K562 (cell line): ENCODE results near the gene MSH2. TPM values are rescaled to one million over a fixed set of nuclear protein-coding genes. Genes with fewer than 3 reads are reported as not detected.

Source experiments
- ATAC-seq: fragments of 200-7000 bp; cut with Tn5 transposase; 3 replicates; pipeline ENCODE4 v1.9.1; 2020; ENCODE audit warnings: moderate library complexity
- BruUV-seq: library from RNA; stranded (reverse); fragments of 400-500 nt; replicated peaks from 2 replicates; lab custom pipeline; 2021; lab: Mats Ljungman, UMichigan
- CTCF ChIA-PET: fragments of 300-600 bp; formaldehyde crosslinking; extraction: SDS; loops from one replicate; lab custom pipeline; 2021; ENCODE audit warnings: low intra/inter-chr PET ratio; lab: Yijun Ruan, JAX
- POLR2A ChIA-PET: fragments of 300-600, 350-650 bp; sonication (Branson Sonifier 250); formaldehyde crosslinking; extraction: SDS; loops from one replicate; lab custom pipeline; 2021; ENCODE audit warnings: antibody characterized with exemption, inconsistent platforms; lab: Yijun Ruan, JAX
- DNase-seq, 4 experiments: peaks; one replicate each; pipeline versions ENCODE4 v3.0.0 to v3.0.0-alpha.2; 2011 to 2018; ENCODE audit warnings: low spot score in 3 of 4, mixed read lengths in 3 of 4; ENCODE audit errors: extremely low read depth in 1 of 4
- FAIRE-seq: peaks from 2 replicates; lab custom pipeline; 2011; peaks lifted over from hg19 to GRCh38; lab: Jason Lieb, UNC
- H2AFZ ChIP-seq: 2 replicates; pipeline ENCODE4 v1.6.0; 2011; ENCODE audit warnings: low read depth, low read length, control low read depth, inconsistent platforms
- H3K27ac ChIP-seq: fragments of 200-600 bp; 3 replicates; pipeline ENCODE4 v1.8.0; 2011; ENCODE audit warnings: low read depth, mild to moderate bottlenecking, control low read depth, inconsistent platforms, low read length, moderate library complexity, mixed read lengths; ENCODE audit errors: extremely low read depth
- H3K27me3 ChIP-seq, 2 experiments: fragments of 300-600 bp in 1 of 2; 2 replicates in 1 of 2; 3 replicates in 1 of 2; pipeline versions ENCODE4 v1.6.0 to v1.8.0; 2011; ENCODE audit warnings: inconsistent platforms in 2 of 2, low read length in 2 of 2, mild to moderate bottlenecking in 1 of 2, mixed read lengths in 1 of 2, moderate library complexity in 1 of 2; ENCODE audit not compliant: control insufficient read depth in 2 of 2, insufficient read depth in 2 of 2
- H3K36me3 ChIP-seq: fragments of 300-600 bp; 3 replicates; pipeline ENCODE4 v1.8.0; 2011; ENCODE audit warnings: mild to moderate bottlenecking, low read length, inconsistent platforms; ENCODE audit not compliant: control insufficient read depth, insufficient read depth
- H3K4me1 ChIP-seq, 2 experiments: fragments of 200-600 bp in 1 of 2; replicated peaks in 1 of 2; 2 replicates in 1 of 2; 3 replicates in 1 of 2; pipeline versions ENCODE4 v1.5.1 to v1.8.0; 2011; ENCODE audit warnings: inconsistent platforms in 2 of 2, low read length in 2 of 2, mild to moderate bottlenecking in 1 of 2, mixed read lengths in 1 of 2, moderate library complexity in 1 of 2; ENCODE audit not compliant: control insufficient read depth in 2 of 2, insufficient read depth in 2 of 2
- H3K4me2 ChIP-seq: 2 replicates; pipeline ENCODE4 v1.6.1; 2011; ENCODE audit warnings: low read length, control low read depth, inconsistent platforms, mixed read lengths; ENCODE audit not compliant: insufficient read depth
- H3K4me3 ChIP-seq: fragments of 200-600 bp; sonication (generic), shearing (Covaris generic); 2 replicates; pipeline ENCODE4 v1.5.1; 2016; ENCODE audit warnings: control low read depth, inconsistent platforms
- H3K79me2 ChIP-seq: fragments of 200-600 bp; 3 replicates; pipeline ENCODE4 v1.8.0; 2011; ENCODE audit warnings: low read length, inconsistent platforms; ENCODE audit not compliant: control insufficient read depth, insufficient read depth
- H3K9ac ChIP-seq, 2 experiments: 2 replicates each; pipeline versions ENCODE4 v1.6.0 to v1.6.1; 2011; ENCODE audit warnings: low read depth in 2 of 2, low read length in 2 of 2, control low read depth in 1 of 2, inconsistent platforms in 1 of 2, mild to moderate bottlenecking in 1 of 2, mixed read lengths in 1 of 2; ENCODE audit not compliant: insufficient read depth in 1 of 2
- H3K9me1 ChIP-seq: one replicate; pipeline ENCODE4 v1.6.0; 2011; ENCODE audit warnings: inconsistent platforms, mild to moderate bottlenecking, low read length, moderate library complexity; ENCODE audit not compliant: control insufficient read depth, insufficient read depth
- H3K9me3 ChIP-seq: replicated peaks from 2 replicates; pipeline ENCODE4 v1.5.1; 2011; ENCODE audit warnings: low read depth, low read length, inconsistent platforms; ENCODE audit not compliant: control insufficient read depth, insufficient read depth
- H4K20me1 ChIP-seq: replicated peaks from 2 replicates; pipeline ENCODE4 v1.6.1; 2011; ENCODE audit warnings: low read length, inconsistent platforms, mixed read lengths; ENCODE audit not compliant: control insufficient read depth, insufficient read depth
- CCAR2 ChIP-seq: fragments of 200-400 bp; formaldehyde crosslinking; IDR thresholded peaks from 2 replicates; pipeline ENCODE4 v1.6.1; 2017; ENCODE audit warnings: mild to moderate bottlenecking, low read depth, low read length
- HMGXB4 ChIP-seq: sonication (generic); formaldehyde crosslinking; IDR thresholded peaks from 2 replicates; pipeline ENCODE4 v1.8.1; 2023; ENCODE audit warnings: mild to moderate bottlenecking, missing genetic modification reagents
- LEF1 ChIP-seq: fragments of 450-650 bp; IDR thresholded peaks from 2 replicates; pipeline ENCODE4 v1.6.1; 2016; ENCODE audit warnings: mild to moderate bottlenecking
- NEUROD1 ChIP-seq: fragments of 150-350 bp; IDR thresholded peaks from 2 replicates; pipeline ENCODE4 v1.6.1; 2014; ENCODE audit warnings: borderline replicate concordance, low read length, low read depth; ENCODE audit not compliant: partially characterized antibody
- RUNX1 ChIP-seq: sonication (generic); IDR thresholded peaks from 2 replicates; pipeline ENCODE4 v1.6.1; 2016; ENCODE audit warnings: antibody characterized with exemption, low read depth
- TBL1XR1 ChIP-seq, 2 experiments: IDR thresholded peaks; 2 replicates each; pipeline ENCODE4 v1.6.1; 2012; ENCODE audit warnings: improper control_type of control experiment in 2 of 2, low read length in 2 of 2, mild to moderate bottlenecking in 1 of 2
- TEAD4 ChIP-seq, 2 experiments: sonication (generic) in 1 of 2; formaldehyde crosslinking in 1 of 2; IDR thresholded peaks; 2 replicates each; pipeline versions ENCODE4 v1.6.1 to v1.8.0; 2012 to 2022; ENCODE audit warnings: borderline replicate concordance in 1 of 2, inconsistent platforms in 1 of 2, low read length in 1 of 2, mild to moderate bottlenecking in 1 of 2, missing genetic modification reagents in 1 of 2
- ZBTB17 ChIP-seq: fragments of 450-650 bp; formaldehyde crosslinking; IDR thresholded peaks from 2 replicates; pipeline ENCODE4 v1.4.0; 2020; ENCODE audit warnings: mild to moderate bottlenecking
- WGBS: fragments of 100-300 bp; shearing (Covaris generic); methylation state at CpG from one replicate; pipeline ENCODE4 v1.1.6; 2016; ENCODE audit warnings: low coverage, mixed read lengths; ENCODE audit not compliant: insufficient coverage; ENCODE audit errors: missing lambda C conversion rate; 5-methylcytosine and 5-hydroxymethylcytosine counted together
- in situ Hi-C: fragments of 300-500 bp; cut with MboI; formaldehyde crosslinking; loops from 4 replicates; pipeline ENCODE4 v1.15.0; 2018; ENCODE audit warnings: inconsistent platforms, mixed read lengths
- intact Hi-C: fragments of 100-400 bp; cut with micrococcal nuclease; formaldehyde crosslinking; loops from 2 replicates; pipeline ENCODE4 v1.14.2; 2022
- polyA plus RNA-seq, 8 experiments: library from polyadenylated mRNA; depleted of rRNA in 4 of 8; stranded (reverse) in 5 of 8; unstranded in 3 of 8; fragments of >200 nt; fragmentation: Nextera tagmentation in 2 of 8; fragmentation: Illumina TruSeq in 1 of 8; extraction: Ambion mirVana in 2 of 8; extraction: Trizol in 1 of 8; gene quantifications; 2 replicates each; pipeline versions ENCODE4 v1.2.1 to v1.2.3, GENCODE V29; 2011 to 2014; ENCODE audit warnings: inconsistent platforms in 1 of 8, missing spikeins in 1 of 8
- total RNA-seq, 7 experiments: library from RNA; depleted of rRNA in 6 of 7; stranded (reverse); fragments of >200 nt in 6 of 7; fragmentation: Illumina TruSeq in 2 of 7; extraction: Trizol in 2 of 7; gene quantifications; 2 replicates each; pipeline versions ENCODE4 v1.2.1 to v1.2.3, GENCODE V29; 2011 to 2021; ENCODE audit warnings: low replicate concordance in 1 of 7
- TF ChIP-seq, protein P1 (sequence below): sonication (generic); formaldehyde crosslinking; IDR thresholded peaks from 2 replicates; pipeline ENCODE4 v1.8.0; 2023; ENCODE audit warnings: mild to moderate bottlenecking, missing genetic modification reagents

MSH2 gene
- total and polyA plus RNA-seq, 9 of the 15 experiments (the other 6 are each of a cell fraction or from before 2014, with no cell fraction given): 51.8 to 139 (median 113) TPM

DNA sequence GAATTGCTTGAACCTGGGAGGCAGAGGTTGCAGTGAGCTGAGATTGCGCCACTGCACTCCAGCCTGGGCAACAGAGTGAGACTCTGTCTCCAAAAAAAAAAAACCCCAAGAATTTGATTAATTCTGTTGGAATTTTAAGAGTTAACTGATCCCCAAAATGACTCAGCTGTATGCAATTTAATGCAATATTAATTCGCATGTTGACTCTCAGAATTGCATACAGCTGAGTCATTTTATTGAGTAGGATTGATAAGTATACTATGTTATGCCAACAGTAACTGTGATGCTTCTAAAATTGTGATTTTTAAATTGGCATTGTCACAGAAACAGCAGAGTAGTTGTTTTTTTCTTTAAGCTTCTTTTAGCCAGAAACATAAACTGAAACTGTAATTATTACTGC, 19.6 kb downstream of the MSH2 start:
- TF ChIP-seq LEF1 (no peak), HMGXB4 (CRISPR knock-in tag) (no peak), TBL1XR1 (IDR thresholded peaks at IDR 0.05; ENCODE audit: low read length in 2 of 2) (no peak)
- Histone ChIP-seq H3K27ac (no peak overlapping the region), H3K9me1 (no peaks in the 10 kb centered on the region), H3K79me2 (no peaks in the 10 kb centered on the region), H4K20me1 (no peaks in the 10 kb centered on the region), H3K36me3 (peaks cover 76% of the 10 kb centered on the region), H2AFZ (no peak overlapping the region), H3K27me3 (no peaks in the 10 kb centered on the region), H3K9me3 (no peaks in the 10 kb centered on the region), H3K9ac (no peak overlapping the region), H3K4me1 (no peaks in the 10 kb centered on the region), H3K4me3 (no peak overlapping the region), H3K4me2 (no peak overlapping the region)
- intact Hi-C loops: no loop called here
- ChIA-PET POLR2A (interaction anchor here (1.1 to 1.6 kb wide), 2 partner anchors 10 to 15 kb away, joined by 3 to 4 read pairs; no protein-coding TSS in a partner anchor), CTCF (no interaction called here)
- no TSS peak for BruUV-seq
- DNase-seq (no peak), FAIRE-seq (no peak), ATAC-seq (no peak)
- WGBS: 78% methylated on average over 1 of the region's 2 CpGs
- in situ Hi-C loops: no loop called here

- H3K36me3 ChIP-seq: peaks cover 83% of the 10 kb centered on the region
- in situ Hi-C loops: no loop called here
- no peak overlapping the region for H3K27ac ChIP-seq
- BruUV-seq: TSS peak; percentile 5
- DNase-seq (no peak), FAIRE-seq (no peak), ATAC-seq (no peak)
- H4K20me1 ChIP-seq: no peaks in the 10 kb centered on the region
- no peak overlapping the region for H3K4me2 ChIP-seq
- H3K27me3 ChIP-seq: no peaks in the 10 kb centered on the region; a peak in 1 of 5 replicates
- no peaks in the 10 kb centered on the region for H3K4me1 ChIP-seq
- no peaks in the 10 kb centered on the region for H3K9me3 ChIP-seq
- ChIA-PET CTCF (interaction anchor here (0.6 kb wide), 1 partner anchor 326 kb away, joined by 3 read pairs; no protein-coding TSS in a partner anchor), POLR2A (interaction anchor here (1.7 kb wide), 1 partner anchor 12 kb away, joined by 5 read pairs; no protein-coding TSS in a partner anchor)
- intact Hi-C loops: no loop called here
- H2AFZ ChIP-seq: no peak overlapping the region
- no peak overlapping the region for H3K9ac ChIP-seq
- TF ChIP-seq NEUROD1 (no peak), CCAR2 (no peak), ZBTB17 (no peak), RUNX1 (no peak), TEAD4 (IDR thresholded peaks at IDR 0.05; ENCODE audit: low read length) (no peak), TEAD4 (CRISPR knock-in tag; IDR thresholded peaks at IDR 0.05; ENCODE audit: borderline replicate concordance) (no peak)
- TF ChIP-seq, protein P1, sequence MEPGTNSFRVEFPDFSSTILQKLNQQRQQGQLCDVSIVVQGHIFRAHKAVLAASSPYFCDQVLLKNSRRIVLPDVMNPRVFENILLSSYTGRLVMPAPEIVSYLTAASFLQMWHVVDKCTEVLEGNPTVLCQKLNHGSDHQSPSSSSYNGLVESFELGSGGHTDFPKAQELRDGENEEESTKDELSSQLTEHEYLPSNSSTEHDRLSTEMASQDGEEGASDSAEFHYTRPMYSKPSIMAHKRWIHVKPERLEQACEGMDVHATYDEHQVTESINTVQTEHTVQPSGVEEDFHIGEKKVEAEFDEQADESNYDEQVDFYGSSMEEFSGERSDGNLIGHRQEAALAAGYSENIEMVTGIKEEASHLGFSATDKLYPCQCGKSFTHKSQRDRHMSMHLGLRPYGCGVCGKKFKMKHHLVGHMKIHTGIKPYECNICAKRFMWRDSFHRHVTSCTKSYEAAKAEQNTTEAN (CRISPR knock-in tag): no peak
- TF ChIP-seq, all 486 proteins: peak for 0
- H3K79me2 ChIP-seq: no peaks in the 10 kb centered on the region
- no peak overlapping the region for H3K4me3 ChIP-seq
- 92% methylated on average over 4 of the region's 4 CpGs for WGBS
- no peaks in the 10 kb centered on the region for H3K9me1 ChIP-seq
Observed at GRCh38 chr2:47426786-47427185, 23.8 kb downstream of the MSH2 start.
